Neural progenitor cell (in vitro differentiated cells): Measurements from ENCODE around the gene ESPNL. TPM values are rescaled to one million over a fixed set of nuclear protein-coding genes. Genes with fewer than 3 reads are reported as not detected.
"Not testable (repeated sequence)": the region's sequence is repeated elsewhere in the genome, so short reads cannot be mapped to it uniquely, and the experiment has no call there.

Source experiments
- DNase-seq: peaks from one replicate; pipeline ENCODE4 v3.0.0-alpha.2; 2016; ENCODE audit warnings: low spot score
- H2AFZ ChIP-seq: fragments of 200-600 bp; sonication (generic); replicated peaks from 2 replicates; pipeline ENCODE4 v1.6.1; 2016; ENCODE audit warnings: antibody characterized with exemption
- H3F3A ChIP-seq: fragments of 200-600 bp; sonication (generic); 2 replicates; pipeline ENCODE4 v1.6.1; 2016; ENCODE audit warnings: antibody characterized with exemption, low read depth
- H3K27ac ChIP-seq: fragments of 200-600 bp; sonication (generic); 2 replicates; pipeline ENCODE4 v1.5.1; 2016; ENCODE audit warnings: mild to moderate bottlenecking
- H3K27me3 ChIP-seq: fragments of 200-600 bp; sonication (generic); 2 replicates; pipeline ENCODE4 v1.6.1; 2016; ENCODE audit warnings: mild to moderate bottlenecking, moderate library complexity
- H3K36me3 ChIP-seq: fragments of 200-600 bp; sonication (generic); 2 replicates; pipeline ENCODE4 v1.5.1; 2016
- H3K4me1 ChIP-seq: fragments of 200-600 bp; sonication (generic); 2 replicates; pipeline ENCODE4 v1.6.1; 2016; ENCODE audit warnings: mixed run types
- H3K4me2 ChIP-seq: fragments of 200-600 bp; sonication (generic); 2 replicates; pipeline ENCODE4 v1.6.1; 2016
- H3K4me3 ChIP-seq: fragments of 200-600 bp; sonication (generic); 2 replicates; pipeline ENCODE4 v1.5.1; 2016
- H3K79me2 ChIP-seq: fragments of 200-600 bp; sonication (generic); 2 replicates; pipeline ENCODE4 v1.6.1; 2016; ENCODE audit warnings: low read depth
- H3K9ac ChIP-seq: fragments of 200-600 bp; sonication (generic); 2 replicates; pipeline ENCODE4 v1.6.1; 2016
- H3K9me3 ChIP-seq: fragments of 200-600 bp; sonication (generic); 2 replicates; pipeline ENCODE4 v1.5.1; 2016; ENCODE audit warnings: low read depth
- H4K20me1 ChIP-seq: fragments of 200-600 bp; sonication (generic); 2 replicates; pipeline ENCODE4 v1.6.1; 2016; ENCODE audit warnings: low read depth
- H3K27ac Mint-ChIP-seq: 3 replicates; pipeline ENCODE4 v1.8.0; 2021; ENCODE audit warnings: mixed read lengths
- H3K27me3 Mint-ChIP-seq: 2 replicates; pipeline ENCODE4 v1.8.0; 2022; ENCODE audit warnings: low read depth, mild to moderate bottlenecking, inconsistent platforms, moderate library complexity, mixed read lengths; ENCODE audit not compliant: insufficient read depth
- H3K36me3 Mint-ChIP-seq: 3 replicates; pipeline ENCODE4 v1.8.0; 2021; ENCODE audit warnings: mixed read lengths
- H3K4me1 Mint-ChIP-seq: 3 replicates; pipeline ENCODE4 v1.8.0; 2021; ENCODE audit warnings: mixed read lengths
- H3K4me3 Mint-ChIP-seq: 3 replicates; pipeline ENCODE4 v1.8.0; 2021; ENCODE audit warnings: mild to moderate bottlenecking, moderate library complexity, mixed read lengths
- H3K9me3 Mint-ChIP-seq: 3 replicates; pipeline ENCODE4 v1.8.0; 2020; ENCODE audit warnings: mixed read lengths
- CTCF ChIP-seq: fragments of 200-600 bp; sonication (generic); IDR thresholded peaks from 2 replicates; pipeline ENCODE4 v1.5.1; 2017; ENCODE audit warnings: antibody characterized with exemption, mild to moderate bottlenecking
- EZH2 ChIP-seq: fragments of 200-600 bp; sonication (generic); IDR thresholded peaks from 2 replicates; pipeline ENCODE4 v1.6.1; 2017; ENCODE audit warnings: antibody characterized with exemption, mild to moderate bottlenecking, moderate library complexity
- EZH2phosphoT487 ChIP-seq: fragments of 200-600 bp; sonication (generic); IDR thresholded peaks from 2 replicates; pipeline ENCODE4 v1.6.1; 2017; ENCODE audit warnings: antibody characterized with exemption
- total RNA-seq: library from RNA; depleted of rRNA; stranded (reverse); fragments of >200 nt; gene quantifications from 2 replicates; pipeline ENCODE4 v1.2.3, GENCODE V29; 2015; ENCODE audit warnings: low replicate concordance

ESPNL gene
- total RNA-seq, 1 donor from 2014 or later = 0.58 TPM

- no peak overlapping the region for H3K9ac ChIP-seq
- DNase-seq = no peak
- no peaks in the 10 kb centered on the region for H3K36me3 Mint-ChIP-seq
- no peak overlapping the region for H2AFZ ChIP-seq
- peaks cover 13% of the 10 kb centered on the region for H3K27me3 Mint-ChIP-seq
- H3K27ac Mint-ChIP-seq = no peak overlapping the region
- no peak overlapping the region for H3K27ac ChIP-seq
- no peaks in the 10 kb centered on the region for H3K79me2 ChIP-seq
- peaks cover 21% of the 10 kb centered on the region for H3K9me3 Mint-ChIP-seq
- H3K4me3 ChIP-seq = no peak overlapping the region
- H3K27me3 ChIP-seq = peaks cover 11% of the 10 kb centered on the region
- H3K36me3 ChIP-seq = no peaks in the 10 kb centered on the region
- TF ChIP-seq EZH2 = no peak
- TF ChIP-seq EZH2phosphoT487 = no peak
- no peak for TF ChIP-seq CTCF
- peaks cover 10% of the 10 kb centered on the region for H3K9me3 ChIP-seq
- no peaks in the 10 kb centered on the region for H4K20me1 ChIP-seq
- H3K4me2 ChIP-seq = no peak overlapping the region
- peaks cover 10% of the 10 kb centered on the region for H3K4me1 Mint-ChIP-seq
- no peak overlapping the region for H3K4me3 Mint-ChIP-seq
- peaks cover 9% of the 10 kb centered on the region for H3K4me1 ChIP-seq
- H3F3A ChIP-seq = peaks cover 9% of the 10 kb centered on the region
Observed at GRCh38 chr2:238113611-238114010, 13.5 kb downstream of the ESPNL start.

- H3K4me3 Mint-ChIP-seq = no peak overlapping the region
- DNase-seq = no peak
Observed at GRCh38 chr2:238114331-238114841, 14.2 kb downstream of the ESPNL start.

GRCh38 chr2:238114851-238115660, 14.9 kb downstream of the ESPNL start:
- Histone ChIP-seq H3K27me3 (peaks cover 14% of the 10 kb centered on the region), H3K27ac (no peak overlapping the region), H4K20me1 (no peaks in the 10 kb centered on the region), H3K9me3 (peaks cover 10% of the 10 kb centered on the region), H3K4me3 (no peak overlapping the region), H3K9ac (no peak overlapping the region), H3K4me2 (no peak overlapping the region), H2AFZ (no peak overlapping the region), H3K36me3 (no peaks in the 10 kb centered on the region), H3K79me2 (no peaks in the 10 kb centered on the region), H3K4me1 (no peaks in the 10 kb centered on the region), H3F3A (no peaks in the 10 kb centered on the region)
- no peak for DNase-seq
- Mint-ChIP-seq H3K27ac (no peak overlapping the region), H3K9me3 (peaks cover 21% of the 10 kb centered on the region), H3K36me3 (no peaks in the 10 kb centered on the region), H3K4me3 (no peak overlapping the region), H3K27me3 (peaks cover 13% of the 10 kb centered on the region), H3K4me1 (no peaks in the 10 kb centered on the region)
- no peak for TF ChIP-seq CTCF
- no peak for TF ChIP-seq EZH2phosphoT487
- TF ChIP-seq EZH2 = no peak

More at GRCh38 chr2:238114331-238114841, 14.2 kb downstream of the ESPNL start:
- Histone ChIP-seq H3K9me3 (peaks cover 10% of the 10 kb centered on the region), H3K27ac (no peak overlapping the region), H3K27me3 (peaks cover 14% of the 10 kb centered on the region), H3K4me1 (peaks cover under 1% of the 10 kb centered on the region), H2AFZ (no peak overlapping the region), H3K4me3 (no peak overlapping the region), H3K4me2 (no peak overlapping the region), H3K36me3 (no peaks in the 10 kb centered on the region), H3K79me2 (no peaks in the 10 kb centered on the region), H3F3A (peaks cover under 1% of the 10 kb centered on the region), H4K20me1 (no peaks in the 10 kb centered on the region), H3K9ac (no peak overlapping the region)
- no peak overlapping the region for H3K27ac Mint-ChIP-seq
- peaks cover 13% of the 10 kb centered on the region for H3K27me3 Mint-ChIP-seq
- no peaks in the 10 kb centered on the region for H3K36me3 Mint-ChIP-seq
- peaks cover 2% of the 10 kb centered on the region for H3K4me1 Mint-ChIP-seq
- TF ChIP-seq CTCF (no peak), EZH2phosphoT487 (no peak), EZH2 (no peak)
- H3K9me3 Mint-ChIP-seq = peaks cover 21% of the 10 kb centered on the region

GRCh38 chr2:238115709-238116108, 15.6 kb downstream of the ESPNL start:
- H3K4me1 ChIP-seq, H3K27ac Mint-ChIP-seq, H3K4me3 Mint-ChIP-seq, H4K20me1 ChIP-seq, H3K4me3 ChIP-seq, DNase-seq, H3K36me3 Mint-ChIP-seq, H2AFZ ChIP-seq, H3K4me2 ChIP-seq, H3K79me2 ChIP-seq, H3K9me3 ChIP-seq, H3K4me1 Mint-ChIP-seq, H3K27ac ChIP-seq, H3K36me3 ChIP-seq, H3K9ac ChIP-seq, H3F3A ChIP-seq: not testable (repeated sequence)
- H3K27me3 Mint-ChIP-seq = peaks cover 13% of the 10 kb centered on the region
- H3K9me3 Mint-ChIP-seq = peaks cover 21% of the 10 kb centered on the region
- H3K27me3 ChIP-seq = peaks cover 14% of the 10 kb centered on the region
